ENCODE results near the gene RHOH. TPM values are rescaled to one million over a fixed set of nuclear protein-coding genes. Genes with fewer than 3 reads are reported as not detected.
"Not testable (repeated sequence)": the region's sequence is repeated elsewhere in the genome, so short reads cannot be mapped to it uniquely, and the experiment has no call there.

The RHOH gene
- total and polyA plus RNA-seq, 3 experiments from 2014 or later = 148 to 262 (median 148) TPM

DNA sequence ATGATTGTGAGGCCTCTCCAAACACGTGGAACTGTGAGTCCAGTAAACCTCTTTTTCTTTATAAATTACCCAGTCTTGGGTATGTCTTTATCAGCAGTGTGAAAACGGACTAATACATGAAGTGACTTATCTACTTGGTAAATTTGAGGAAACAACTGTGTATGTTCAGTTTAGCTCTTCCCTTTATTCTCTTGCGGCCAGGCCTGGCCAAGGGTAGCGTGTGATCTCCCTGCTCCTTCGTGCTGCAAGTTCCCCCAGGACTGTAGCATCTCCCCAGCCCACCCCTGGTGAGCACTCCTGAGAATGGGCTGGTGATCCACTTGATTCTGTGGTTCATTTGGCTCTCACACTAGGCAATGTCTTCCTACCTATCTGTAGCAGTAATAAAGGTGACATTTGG lies 85.1 kb downstream of the RHOH start:
- H3K27ac Mint-ChIP-seq = peak overlapping the region in 6 of 8 donors; percentile 43 to 95 (median 78)
- H3K9me3 Mint-ChIP-seq = peaks cover 0 to 6% (median 0%) of the 10 kb centered on the region in 5 donors
- ChIA-PET CTCF (interaction anchor here (1.8 to 8.5 kb wide), 4 partner anchors 11 to 27 kb away, joined by 4 to 111 read pairs (median 11); no protein-coding TSS in a partner anchor), POLR2A (interaction anchor here (1.3 kb wide), 1 partner anchor 19 kb away, joined by 16 read pairs; no protein-coding TSS in a partner anchor)
- Histone ChIP-seq H3K4me3 (ENCODE audit: low read length) (no peak overlapping the region), H3K27me3 (ENCODE audit: insufficient read depth, low read length, poor library complexity, severe bottlenecking) (no peaks in the 10 kb centered on the region), H3K27ac (ENCODE audit: low read depth, low read length) (no peak overlapping the region), H3K4me1 (ENCODE audit: insufficient read depth, low read length) (peaks cover 44% of the 10 kb centered on the region), H3K9me3 (ENCODE audit: low read length) (no peaks in the 10 kb centered on the region), H3K36me3 (ENCODE audit: insufficient read depth, low read length) (no peaks in the 10 kb centered on the region)
- H3K36me3 Mint-ChIP-seq = peaks cover 0 to 3% (median 3%) of the 10 kb centered on the region in 3 donors
- H3K27me3 Mint-ChIP-seq = no peaks in the 10 kb centered on the region
- H3K4me3 Mint-ChIP-seq = peak overlapping the region in 3 of 7 donors; percentile 45 to 81 (median 54)
- peaks cover 48 to 65% (median 54%) of the 10 kb centered on the region in 3 donors for H3K4me1 Mint-ChIP-seq
- DNase-seq = no peak

DNA sequence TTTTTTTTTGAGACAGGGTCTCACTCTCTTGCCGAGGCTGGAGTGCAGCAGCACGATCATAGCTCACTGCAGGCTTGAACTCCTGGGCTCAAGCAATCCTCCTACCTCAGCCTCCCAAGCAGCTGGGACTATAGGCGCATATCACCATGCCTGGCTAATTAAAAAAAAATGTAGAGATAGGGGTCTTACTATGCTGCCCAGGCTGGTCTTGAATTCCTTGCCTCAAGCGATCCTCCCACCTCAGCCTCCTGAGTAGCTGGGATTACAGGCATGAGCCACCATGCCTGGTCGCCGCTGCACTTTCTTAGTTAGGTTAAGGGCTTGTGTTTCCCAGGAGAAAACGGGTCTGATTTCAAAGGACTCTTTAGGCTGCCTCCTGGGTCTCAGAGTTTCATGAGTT lies 86.0 kb downstream of the RHOH start:
- H3K4me3 Mint-ChIP-seq = peak overlapping the region in 3 of 7 donors; percentile 5 to 74 (median 54)
- H3K9me3 ChIP-seq (ENCODE audit: low read length); H3K9me3 Mint-ChIP-seq: not testable (repeated sequence)

DNA sequence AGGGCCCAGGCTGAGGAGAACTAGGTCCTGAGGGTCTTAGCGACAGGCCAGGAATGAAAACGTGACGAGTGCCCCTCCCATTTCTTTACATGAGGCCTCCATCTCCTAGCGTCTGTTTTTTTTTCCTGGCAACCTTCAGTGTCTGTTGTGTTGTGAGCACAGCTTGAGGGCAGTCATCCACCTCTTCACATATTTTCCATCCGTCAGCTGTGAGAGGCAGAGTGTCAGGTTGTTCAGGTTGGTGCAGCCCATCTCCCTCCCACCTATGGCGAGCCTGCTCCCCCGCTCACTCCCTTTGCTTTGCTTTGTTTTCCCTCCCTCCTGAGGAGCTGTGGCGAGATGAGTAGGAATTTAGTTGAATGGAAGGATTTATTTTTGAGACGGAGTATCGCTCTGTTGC lies 86.6 kb downstream of the RHOH start:
- peaks cover 50% of the 10 kb centered on the region for H3K4me1 ChIP-seq (ENCODE audit: insufficient read depth, low read length)
- POLR2A ChIA-PET = interaction anchor here (0.6 to 2.1 kb wide), 11 partner anchors 9 to 67 kb away, joined by 3 to 15 read pairs (median 4); no protein-coding TSS in a partner anchor
- H3K27ac Mint-ChIP-seq = peak overlapping the region; percentile 88 to 98 (median 94)
- H3K9me3 ChIP-seq (ENCODE audit: low read length) = no peaks in the 10 kb centered on the region
- peaks cover 0 to 6% (median 0%) of the 10 kb centered on the region in 5 donors for H3K9me3 Mint-ChIP-seq
- no peak overlapping the region for H3K27ac ChIP-seq (ENCODE audit: low read depth, low read length)
- CTCF ChIA-PET = interaction anchor here (0.6 to 8.5 kb wide), 27 partner anchors 8 to 227 kb away, joined by 3 to 111 read pairs (median 5); partner anchors contain the start of gene N4BP2
- no peaks in the 10 kb centered on the region for H3K27me3 Mint-ChIP-seq
- H3K4me3 Mint-ChIP-seq = peak overlapping the region in 6 of 7 donors; percentile 46 to 89 (median 72)
- no peaks in the 10 kb centered on the region for H3K27me3 ChIP-seq (ENCODE audit: insufficient read depth, low read length, poor library complexity, severe bottlenecking)
- no peak overlapping the region for H3K4me3 ChIP-seq (ENCODE audit: low read length)
- H3K36me3 Mint-ChIP-seq = peaks cover 0 to 3% (median 3%) of the 10 kb centered on the region in 3 donors
- no peaks in the 10 kb centered on the region for H3K36me3 ChIP-seq (ENCODE audit: insufficient read depth, low read length)
- peaks cover 46 to 74% (median 54%) of the 10 kb centered on the region in 3 donors for H3K4me1 Mint-ChIP-seq
- DNase-seq = no peak

More for the DNA sequence above, 86.0 kb downstream of the RHOH start:
- H3K36me3 Mint-ChIP-seq; H3K27me3 Mint-ChIP-seq; H3K36me3 ChIP-seq (ENCODE audit: insufficient read depth, low read length); H3K27me3 ChIP-seq (ENCODE audit: insufficient read depth, low read length, poor library complexity, severe bottlenecking); H3K4me3 ChIP-seq (ENCODE audit: low read length); DNase-seq; H3K27ac ChIP-seq (ENCODE audit: low read depth, low read length): not testable (repeated sequence)
- H3K4me1 ChIP-seq (ENCODE audit: insufficient read depth, low read length) = peaks cover 44% of the 10 kb centered on the region
- H3K27ac Mint-ChIP-seq = peak overlapping the region in 5 of 8 donors; percentile 90 to 98 (median 95)
- ChIA-PET CTCF (interaction anchor here (0.7 to 8.5 kb wide), 10 partner anchors 8 to 179 kb away, joined by 3 to 111 read pairs (median 8); no protein-coding TSS in a partner anchor), POLR2A (interaction anchor here (0.6 to 2.1 kb wide), 5 partner anchors 9 to 52 kb away, joined by 3 to 16 read pairs (median 6); no protein-coding TSS in a partner anchor)
- peaks cover 46 to 69% (median 54%) of the 10 kb centered on the region in 3 donors for H3K4me1 Mint-ChIP-seq

DNA sequence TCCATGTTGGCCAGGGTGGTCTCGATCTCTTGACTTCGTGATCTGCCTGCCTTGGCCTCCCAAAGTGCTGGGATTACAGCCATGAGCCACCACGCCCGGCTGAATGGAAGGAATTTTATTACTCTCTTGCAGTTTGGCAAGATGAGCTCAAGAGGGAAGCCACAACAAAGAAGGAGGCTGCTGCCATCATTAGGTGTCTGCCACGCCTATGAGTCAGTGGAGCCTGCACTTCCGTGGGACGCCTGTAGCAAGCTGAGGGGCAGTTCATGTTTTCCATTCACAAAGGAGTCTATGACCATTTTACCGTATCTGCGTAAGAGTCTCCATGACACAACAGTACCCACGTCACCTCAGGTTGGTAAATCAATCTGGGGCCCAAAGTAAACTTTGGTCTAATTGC lies 87.1 kb downstream of the RHOH start:
- DNase-seq = peak; percentile 58 to 93 (median 78)
- Histone ChIP-seq H3K27ac (ENCODE audit: low read depth, low read length) (no peak overlapping the region), H3K9me3 (ENCODE audit: low read length) (no peaks in the 10 kb centered on the region), H3K4me3 (ENCODE audit: low read length) (no peak overlapping the region), H3K27me3 (ENCODE audit: insufficient read depth, low read length, poor library complexity, severe bottlenecking) (no peaks in the 10 kb centered on the region), H3K4me1 (ENCODE audit: insufficient read depth, low read length) (peaks cover 55% of the 10 kb centered on the region), H3K36me3 (ENCODE audit: insufficient read depth, low read length) (no peaks in the 10 kb centered on the region)
- Mint-ChIP-seq H3K27ac (peak overlapping the region; percentile 88 to 98 (median 94)), H3K4me3 (peak overlapping the region in 6 of 7 donors; percentile 64 to 89 (median 72)), H3K4me1 (peaks cover 48 to 77% (median 58%) of the 10 kb centered on the region in 3 donors), H3K27me3 (no peaks in the 10 kb centered on the region), H3K9me3 (peaks cover 0 to 6% (median 0%) of the 10 kb centered on the region in 5 donors), H3K36me3 (peaks cover 0 to 3% (median 3%) of the 10 kb centered on the region in 3 donors)
- ChIA-PET POLR2A (interaction anchor here (0.6 to 2.1 kb wide), 12 partner anchors 10 to 100 kb away, joined by 3 to 15 read pairs (median 4); no protein-coding TSS in a partner anchor), CTCF (interaction anchor here (0.6 to 8.5 kb wide), 26 partner anchors 9 to 228 kb away, joined by 3 to 111 read pairs (median 5); partner anchors contain the start of gene N4BP2)

DNA sequence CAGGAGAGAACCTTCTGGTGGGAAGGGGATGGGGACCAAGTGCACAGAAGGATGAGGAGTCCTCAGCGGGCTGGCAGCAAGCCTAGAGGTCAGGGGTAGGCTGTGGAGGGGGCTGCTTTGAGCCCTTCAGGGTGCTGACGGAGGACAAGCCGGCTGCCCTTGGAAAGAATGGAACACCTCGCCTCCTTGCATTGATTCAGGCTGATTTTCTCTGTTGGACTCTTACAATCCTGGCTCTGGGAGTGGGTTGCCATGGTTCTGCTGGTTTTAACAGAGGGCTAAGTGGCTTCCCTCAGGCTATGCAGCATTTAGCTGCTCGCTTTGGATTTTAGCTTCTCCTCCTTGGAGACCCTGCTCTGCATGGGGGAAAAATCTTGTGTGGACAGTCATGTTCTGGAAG lies 88.9 kb downstream of the RHOH start:
- H3K4me1 Mint-ChIP-seq = peaks cover 59 to 84% (median 68%) of the 10 kb centered on the region in 3 donors

DNA sequence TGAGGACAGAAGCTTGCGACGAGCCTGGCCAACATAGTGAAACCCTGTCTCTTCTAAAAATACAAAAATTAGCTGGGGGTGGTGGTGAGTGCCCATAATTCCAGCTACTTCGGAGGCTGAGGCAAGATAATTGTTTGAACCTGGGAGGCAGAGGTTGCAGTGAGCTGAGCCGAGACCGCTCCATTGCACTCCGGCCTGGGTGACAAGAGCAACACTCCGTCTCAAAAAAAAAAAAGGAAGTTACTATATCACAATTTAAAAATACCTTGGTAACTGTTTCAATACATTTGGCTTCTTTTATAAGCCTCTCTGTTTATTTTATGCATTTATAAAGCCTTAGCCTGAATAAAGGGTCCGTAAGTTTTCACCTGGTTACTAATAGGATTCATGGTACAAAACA lies 91.7 kb downstream of the RHOH start:
- Histone ChIP-seq H3K27ac (ENCODE audit: low read depth, low read length) (no peak overlapping the region), H3K27me3 (ENCODE audit: insufficient read depth, low read length, poor library complexity, severe bottlenecking) (no peaks in the 10 kb centered on the region), H3K36me3 (ENCODE audit: insufficient read depth, low read length) (no peaks in the 10 kb centered on the region), H3K9me3 (ENCODE audit: low read length) (no peaks in the 10 kb centered on the region), H3K4me3 (ENCODE audit: low read length) (no peak overlapping the region), H3K4me1 (ENCODE audit: insufficient read depth, low read length) (peaks cover 52% of the 10 kb centered on the region)
- peak overlapping the region in 5 of 8 donors; percentile 62 to 92 (median 70) for H3K27ac Mint-ChIP-seq
- H3K36me3 Mint-ChIP-seq = peaks cover 0 to 3% (median 3%) of the 10 kb centered on the region in 3 donors
- no peaks in the 10 kb centered on the region for H3K27me3 Mint-ChIP-seq
- POLR2A ChIA-PET = no interaction called here
- H3K9me3 Mint-ChIP-seq = no peaks in the 10 kb centered on the region
- peak overlapping the region in 1 of 7 donors; percentile 6 for H3K4me3 Mint-ChIP-seq
- CTCF ChIA-PET = interaction anchor here (1.7 to 2.3 kb wide), 3 partner anchors 19 to 41 kb away, joined by 3 to 11 read pairs (median 10); no protein-coding TSS in a partner anchor
- H3K4me1 Mint-ChIP-seq = peaks cover 46 to 70% (median 54%) of the 10 kb centered on the region in 3 donors
- no peak for DNase-seq

More for the DNA sequence above, 88.9 kb downstream of the RHOH start:
- POLR2A ChIA-PET = interaction anchor here (1.1 to 1.7 kb wide), 2 partner anchors 22 to 55 kb away, joined by 4 to 6 read pairs; no protein-coding TSS in a partner anchor
- Histone ChIP-seq H3K4me3 (ENCODE audit: low read length) (no peak overlapping the region), H3K36me3 (ENCODE audit: insufficient read depth, low read length) (no peaks in the 10 kb centered on the region), H3K4me1 (ENCODE audit: insufficient read depth, low read length) (peaks cover 71% of the 10 kb centered on the region), H3K27me3 (ENCODE audit: insufficient read depth, low read length, poor library complexity, severe bottlenecking) (no peaks in the 10 kb centered on the region), H3K9me3 (ENCODE audit: low read length) (no peaks in the 10 kb centered on the region), H3K27ac (ENCODE audit: low read depth, low read length) (no peak overlapping the region)
- Mint-ChIP-seq H3K9me3 (peaks cover 0 to 6% (median 0%) of the 10 kb centered on the region in 5 donors), H3K36me3 (peaks cover 0 to 3% (median 3%) of the 10 kb centered on the region in 3 donors), H3K27ac (peak overlapping the region in 7 of 8 donors; percentile 58 to 95 (median 78)), H3K4me3 (no peak overlapping the region), H3K27me3 (no peaks in the 10 kb centered on the region)
- CTCF ChIA-PET = interaction anchor here (1.0 to 8.5 kb wide), 4 partner anchors 10 to 31 kb away, joined by 4 to 111 read pairs (median 14); no protein-coding TSS in a partner anchor
- no peak for DNase-seq

DNA sequence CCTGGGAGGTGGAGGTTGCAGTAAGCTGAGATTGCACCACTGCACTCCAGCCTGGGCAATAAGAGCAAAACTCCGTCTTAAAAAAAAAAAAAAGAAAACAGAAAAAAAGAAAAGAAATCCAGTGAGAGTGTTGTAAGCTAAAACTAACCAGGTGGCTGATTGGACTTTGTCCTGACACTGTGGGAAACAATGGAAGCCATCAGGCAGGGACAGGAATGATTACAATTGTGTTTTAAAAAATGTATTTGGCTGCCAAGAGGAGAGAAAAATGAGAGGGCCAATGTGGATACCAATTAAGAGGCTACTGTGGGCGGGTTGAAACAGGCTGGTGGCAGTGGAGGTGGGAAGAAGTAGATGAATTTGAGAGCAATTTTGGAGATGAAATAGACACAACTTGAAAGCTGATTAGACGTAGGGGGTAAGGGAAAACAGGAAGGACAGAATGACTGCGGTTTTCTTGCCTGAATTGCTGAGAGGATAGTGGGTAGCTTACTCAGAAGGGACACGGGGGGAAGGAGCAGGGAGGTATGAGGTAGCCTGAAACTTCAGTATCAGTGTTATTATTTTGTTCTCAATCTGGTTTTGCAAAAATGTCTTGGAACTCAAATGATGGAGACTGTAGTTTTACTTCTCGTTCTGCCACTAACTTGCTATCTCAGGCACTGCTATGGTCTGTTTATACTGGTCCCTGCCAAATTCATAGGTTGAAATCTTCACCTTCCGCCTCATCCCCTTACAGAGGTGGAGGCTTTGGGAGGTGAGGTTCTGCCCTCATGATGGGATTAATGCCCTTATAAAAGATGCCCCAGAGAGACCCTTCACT lies 92.7 kb downstream of the RHOH start:
- Mint-ChIP-seq H3K27ac (peak overlapping the region; percentile 57 to 95 (median 90)), H3K27me3 (no peaks in the 10 kb centered on the region), H3K4me1 (peaks cover 35 to 60% (median 44%) of the 10 kb centered on the region in 3 donors), H3K9me3 (no peaks in the 10 kb centered on the region), H3K4me3 (peak overlapping the region in 6 of 7 donors; percentile 2 to 69 (median 52)), H3K36me3 (peaks cover 0 to 3% (median 2%) of the 10 kb centered on the region in 3 donors)
- H3K36me3 ChIP-seq (ENCODE audit: insufficient read depth, low read length) = no peaks in the 10 kb centered on the region
- no peaks in the 10 kb centered on the region for H3K27me3 ChIP-seq (ENCODE audit: insufficient read depth, low read length, poor library complexity, severe bottlenecking)
- H3K9me3 ChIP-seq (ENCODE audit: low read length) = peaks cover 5% of the 10 kb centered on the region
- H3K4me3 ChIP-seq (ENCODE audit: low read length) = peak overlapping the region; percentile 22
- ChIA-PET CTCF (interaction anchor here (0.8 to 2.3 kb wide), 11 partner anchors 9 to 58 kb away, joined by 3 to 11 read pairs (median 3); no protein-coding TSS in a partner anchor), POLR2A (interaction anchor here (0.6 kb wide), 2 partner anchors 15 to 229 kb away, joined by 4 to 5 read pairs; no protein-coding TSS in a partner anchor)
- peaks cover 42% of the 10 kb centered on the region for H3K4me1 ChIP-seq (ENCODE audit: insufficient read depth, low read length)
- H3K27ac ChIP-seq (ENCODE audit: low read depth, low read length) = no peak overlapping the region
- peak in 1 of 5 donors; percentile 75 for DNase-seq

All from CD8-positive, alpha-beta memory T cell (primary cell).